ENCODE results near the gene IFT20. TPM values are rescaled to one million over a fixed set of nuclear protein-coding genes. Genes with fewer than 3 reads are reported as not detected.
"Not testable (repeated sequence)": the region's sequence is repeated elsewhere in the genome, so short reads cannot be mapped to it uniquely, and the experiment has no call there.

Gene IFT20
- total RNA-seq, 1 donor from 2014 or later = 24.2 TPM

- ATAC-seq (peak; percentile 55), DNase-seq (ENCODE audit: low spot score) (peak; percentile 80)
Measured at GRCh38 chr17:28364665-28365363, 29.5 kb upstream of the IFT20 start, which contains the start of gene SEBOX. TSS of gene SEBOX (minus strand) at chr17:28365199. CDS start at chr17:28365151, 48 bp downstream.

- DNase-seq (ENCODE audit: low spot score) (no peak), ATAC-seq (no peak)
Measured at GRCh38 chr17:28363776-28364650, 28.7 kb upstream of the IFT20 start.

DNA sequence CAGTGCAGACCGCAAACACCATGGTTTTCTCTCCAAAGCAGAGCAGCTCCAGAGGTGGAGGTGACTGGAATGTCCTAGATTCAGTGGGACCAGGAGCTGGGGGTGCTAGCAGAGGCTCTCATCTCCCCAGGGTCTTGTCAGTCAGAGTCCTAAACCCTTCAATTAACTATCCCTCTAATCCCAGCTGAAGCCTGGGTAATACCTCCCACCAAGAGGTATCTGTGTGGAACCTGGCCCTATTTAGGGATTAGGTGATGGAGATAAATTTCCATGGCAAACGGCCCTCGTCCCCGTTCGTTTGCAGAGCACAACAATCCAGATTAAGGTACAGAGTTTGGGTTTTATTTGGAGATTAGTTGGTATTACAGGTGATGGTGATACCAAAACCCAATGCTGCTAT lies 27.9 kb upstream of the IFT20 start:
- ATAC-seq (no peak), DNase-seq (ENCODE audit: low spot score) (no peak)

DNA sequence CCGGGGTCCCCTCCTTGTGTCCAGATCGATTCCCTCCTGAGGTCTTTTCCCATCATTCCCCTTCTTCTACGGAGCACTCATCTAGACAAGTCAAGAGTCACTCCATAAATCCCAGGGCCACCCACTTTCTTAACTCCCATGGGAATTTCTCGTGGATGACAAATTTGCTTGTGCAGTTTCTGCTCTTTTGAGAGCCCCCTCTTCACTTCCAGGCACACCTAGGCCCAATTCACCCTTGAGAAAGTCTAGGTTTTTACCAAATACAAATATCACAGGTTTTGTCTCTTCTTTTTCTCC lies 22.6 kb upstream of the IFT20 start:
- no peak for DNase-seq (ENCODE audit: low spot score)
- no peak for ATAC-seq

GRCh38 chr17:28357061-28357900 lies 22.0 kb upstream of the IFT20 start, which contains the start of gene POLDIP2:
TSS of gene POLDIP2 (minus strand) at chr17:28357527. CDS start at chr17:28357448, 79 bp downstream.
- peak; percentile 97 for DNase-seq (ENCODE audit: low spot score)

GRCh38 chr17:28350271-28350670 lies 15.0 kb upstream of the IFT20 start:
- DNase-seq (ENCODE audit: low spot score) (no peak), ATAC-seq (no peak)

More at GRCh38 chr17:28357061-28357900, 22.0 kb upstream of the IFT20 start, which contains the start of gene POLDIP2:
- ATAC-seq = peak; percentile 98

DNA sequence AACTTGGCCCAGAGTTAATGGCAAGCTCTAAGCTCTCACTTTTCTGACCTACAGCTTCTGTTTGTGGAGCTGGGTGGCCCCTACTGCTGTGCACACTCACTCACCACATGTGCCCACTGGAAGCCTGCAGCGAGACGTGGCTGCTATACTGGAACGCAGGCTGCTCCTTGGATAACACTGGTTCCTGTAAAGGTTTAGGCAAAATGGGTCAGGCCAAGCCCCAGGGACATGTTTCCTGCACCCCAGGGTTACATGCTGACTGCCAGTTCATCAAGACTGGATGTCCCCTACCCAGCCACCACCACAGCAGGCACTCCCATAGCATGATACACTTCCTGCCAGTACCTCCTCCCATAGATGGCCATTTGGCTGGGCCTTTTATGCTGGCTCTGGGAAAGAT lies 13.7 kb upstream of the IFT20 start:
- DNase-seq (ENCODE audit: low spot score) = no peak
- no peak for ATAC-seq

DNA sequence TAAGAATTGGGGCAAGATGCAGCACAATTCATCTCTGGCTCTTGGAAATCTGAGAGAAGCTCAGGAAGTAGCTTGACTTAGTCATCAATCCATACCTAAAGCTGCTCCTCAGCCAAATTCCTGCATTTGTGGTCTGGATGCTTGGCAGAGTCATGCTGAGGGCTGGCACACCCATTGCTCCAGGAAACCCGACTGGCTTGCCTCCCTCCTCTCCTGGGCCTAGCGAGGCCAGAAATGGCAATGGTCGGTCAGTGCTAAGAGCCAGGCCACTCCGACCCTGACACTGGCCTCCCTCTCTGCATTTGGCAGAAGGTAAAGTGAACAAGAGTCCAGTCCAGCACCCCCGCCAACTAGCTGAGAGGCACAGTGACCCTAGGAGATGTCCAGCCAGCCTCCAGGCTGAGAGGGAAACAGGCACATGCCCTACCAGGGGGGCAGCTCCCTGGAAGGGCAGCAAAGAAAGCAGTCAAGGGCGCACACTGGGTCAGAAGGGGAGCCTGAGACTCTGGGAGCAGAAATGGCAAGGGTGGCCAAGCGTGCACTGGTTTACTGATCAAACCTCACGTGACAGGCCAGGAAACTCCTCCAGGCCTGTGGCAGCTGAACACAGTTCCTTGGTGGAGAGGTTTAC lies 12.1 kb upstream of the IFT20 start:
- DNase-seq (ENCODE audit: low spot score) = peak; percentile 87
- peak; percentile 66 for ATAC-seq

DNA sequence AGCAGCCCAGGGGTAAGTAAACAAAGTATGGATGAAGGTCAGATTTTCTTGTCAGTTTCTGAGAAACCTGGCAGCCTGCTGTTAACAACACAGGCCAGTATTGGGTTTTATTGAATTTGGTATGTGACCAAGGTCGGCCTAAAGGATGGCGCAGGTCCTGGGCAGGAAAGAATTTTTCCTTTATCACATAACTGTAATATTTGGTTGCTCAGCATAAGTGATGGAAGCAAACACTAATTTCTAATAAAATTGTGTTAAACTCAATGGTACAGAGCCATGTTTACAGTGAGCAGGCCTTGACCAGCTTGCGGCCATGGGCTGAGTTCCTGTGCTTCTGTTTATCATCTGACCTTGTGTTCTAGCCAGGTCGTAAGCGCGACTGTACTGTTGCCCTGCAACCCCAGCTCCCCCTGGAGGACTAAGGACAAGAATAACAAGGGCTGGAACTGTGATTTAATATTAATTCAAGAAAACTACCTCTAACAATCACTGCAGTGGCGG lies 11.5 kb upstream of the IFT20 start:
- peak; percentile 74 for ATAC-seq
- peak; percentile 82 for DNase-seq (ENCODE audit: low spot score)

- DNase-seq (ENCODE audit: low spot score) (no peak), ATAC-seq (no peak)
Measured at GRCh38 chr17:28346199-28346580, 10.9 kb upstream of the IFT20 start.

- ATAC-seq = peak; percentile 21
- peak; percentile 76 for DNase-seq (ENCODE audit: low spot score)
Measured at GRCh38 chr17:28345419-28346198, 10.3 kb upstream of the IFT20 start.

DNA sequence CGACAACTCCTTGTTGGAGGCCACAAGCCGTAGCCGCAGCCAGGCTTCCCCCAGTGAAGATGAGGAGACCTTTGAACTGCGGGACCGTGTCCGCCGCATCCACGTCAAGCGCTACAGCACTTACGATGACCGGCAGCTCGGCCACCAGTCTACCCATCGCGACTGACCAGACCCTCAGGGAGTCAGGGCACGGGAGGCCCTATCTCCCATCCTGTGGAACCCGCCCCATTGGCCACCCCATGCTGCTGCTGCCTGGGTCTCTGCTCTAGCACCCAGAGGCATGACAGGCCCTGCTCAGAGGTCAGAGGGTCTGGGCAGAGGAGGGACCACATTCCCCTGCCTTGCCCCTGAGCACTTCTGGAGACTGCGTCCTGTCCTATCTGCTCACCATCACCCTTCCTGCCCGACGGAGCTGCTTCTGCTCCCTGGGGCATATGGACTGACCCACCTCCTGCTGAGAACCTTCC lies 9.2 kb upstream of the IFT20 start:
- ATAC-seq = no peak
- no peak for DNase-seq (ENCODE audit: low spot score)

DNA sequence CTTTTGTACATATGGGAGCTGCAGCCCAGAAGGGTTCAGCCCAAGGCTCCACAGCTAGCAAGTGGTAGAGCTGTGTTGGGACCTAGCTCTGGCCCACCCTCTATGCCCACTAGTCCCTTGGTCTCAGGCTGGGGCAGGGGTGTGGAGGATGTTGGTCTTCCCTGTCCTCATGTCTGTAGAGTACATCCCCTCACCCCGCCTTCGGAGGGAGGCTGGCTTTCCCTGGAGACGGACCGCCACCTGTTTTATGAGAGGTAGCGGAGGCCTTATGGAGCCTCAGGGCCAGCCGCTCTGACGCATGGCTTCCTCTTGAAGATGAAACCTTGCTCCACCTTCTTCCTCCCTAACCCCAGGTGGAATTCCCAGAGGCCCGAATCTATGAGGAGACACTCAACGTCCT lies 8.7 kb upstream of the IFT20 start:
- DNase-seq (ENCODE audit: low spot score) = no peak
- ATAC-seq = no peak

DNA sequence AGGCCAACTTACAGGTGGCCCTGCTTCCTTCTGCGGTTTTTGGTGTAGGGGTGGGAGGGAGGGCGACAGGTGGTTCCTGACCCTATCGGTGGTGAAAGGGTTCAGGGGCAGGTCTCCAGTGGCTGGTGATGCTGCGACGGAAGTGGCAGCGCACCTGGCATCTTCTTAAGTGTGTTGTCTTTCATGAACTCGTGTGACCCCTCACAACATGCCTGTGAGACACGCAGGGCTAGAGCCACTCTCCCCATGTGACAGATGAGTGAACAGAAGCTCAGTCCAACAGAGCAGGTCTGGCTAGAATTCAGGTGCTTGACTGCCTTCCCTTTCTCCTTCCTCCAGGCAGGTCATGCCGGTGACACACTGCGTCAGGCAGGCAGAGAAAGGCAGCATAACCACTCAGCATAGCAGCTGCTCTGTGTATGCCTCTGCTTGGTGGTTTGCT lies 8.2 kb upstream of the IFT20 start:
- peak; percentile 6 for ATAC-seq
- DNase-seq (ENCODE audit: low spot score) = peak; percentile 55

DNA sequence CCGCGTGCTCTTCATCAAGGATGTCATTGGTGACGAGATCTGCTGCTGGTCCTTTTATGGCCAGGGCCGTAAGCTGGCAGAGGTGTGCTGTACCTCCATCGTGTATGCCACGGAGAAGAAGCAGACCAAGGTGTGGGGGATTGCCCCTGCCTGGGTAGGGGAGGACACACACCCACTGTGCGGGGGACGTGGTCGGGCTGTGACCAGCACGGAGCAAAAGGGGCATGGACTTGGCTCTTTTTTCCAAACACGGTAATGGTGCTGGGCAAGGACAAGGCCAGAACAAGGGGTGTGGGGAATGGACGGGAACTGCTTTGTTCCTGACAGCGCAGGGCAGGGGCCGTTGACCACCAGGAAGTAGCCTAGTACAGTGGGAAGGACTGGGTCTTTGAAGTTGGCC lies 7.0 kb upstream of the IFT20 start:
- ATAC-seq (no peak), DNase-seq (ENCODE audit: low spot score) (no peak)

GRCh38 chr17:28341516-28341915 lies 6.2 kb upstream of the IFT20 start:
- no peak for DNase-seq (ENCODE audit: low spot score)
- no peak for ATAC-seq

DNA sequence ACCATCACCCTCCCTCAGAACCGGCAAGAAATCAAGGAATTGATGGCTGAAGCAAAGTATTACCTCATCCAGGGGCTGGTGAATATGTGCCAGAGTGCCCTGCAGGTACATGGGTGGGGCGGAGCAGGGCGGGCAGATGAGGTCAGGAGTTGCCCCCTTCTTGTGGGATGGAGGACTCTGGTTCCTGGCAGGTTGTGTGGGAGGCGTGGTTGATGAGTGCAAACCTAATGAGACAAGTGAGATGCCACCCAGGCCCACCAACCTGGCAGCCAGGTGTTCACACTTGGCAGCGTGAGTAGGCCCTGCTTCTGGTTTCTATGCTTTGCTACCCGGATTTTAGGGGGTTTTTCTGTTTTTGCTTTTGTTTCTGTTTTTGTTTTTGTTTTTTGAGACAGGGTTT lies 5.1 kb upstream of the IFT20 start:
- ATAC-seq = no peak
- no peak for DNase-seq (ENCODE audit: low spot score)

GRCh38 chr17:28339431-28339830 lies 4.2 kb upstream of the IFT20 start:
- ATAC-seq (no peak), DNase-seq (ENCODE audit: low spot score) (no peak)

DNA sequence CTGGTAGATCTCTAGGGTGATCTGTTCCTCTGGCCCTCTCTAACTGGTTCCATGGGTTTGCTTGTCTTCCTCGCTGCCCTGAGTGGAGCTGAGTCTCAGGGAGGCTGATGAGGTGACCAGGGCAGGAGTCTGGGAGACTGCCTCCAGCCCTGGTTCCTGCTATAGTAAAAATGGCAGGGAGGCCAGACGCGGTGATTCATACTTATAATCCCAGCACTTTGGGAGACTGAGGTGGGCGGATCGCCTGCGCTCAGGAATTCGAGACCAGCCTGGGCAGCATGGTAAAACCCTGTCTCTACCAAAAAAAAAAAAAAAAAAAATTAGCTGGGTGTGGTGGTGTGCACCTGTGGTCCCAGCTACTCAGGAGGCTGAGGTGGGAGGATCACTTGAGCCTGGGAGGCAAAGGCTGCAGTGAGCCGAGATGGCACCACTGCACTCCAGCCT lies 3.5 kb upstream of the IFT20 start:
- not testable (repeated sequence) for ATAC-seq; DNase-seq (ENCODE audit: low spot score)
